Cardiac muscle cell (in vitro differentiated cells and primary cell): ENCODE measurements around the gene MYBPC2. TPM values are rescaled to one million over a fixed set of nuclear protein-coding genes. Genes with fewer than 3 reads are reported as not detected.

Source experiments
- DNase-seq, 2 donors: peaks; one replicate each; pipeline versions ENCODE4 v3.0.0 to v3.0.0-alpha.2; 2010 to 2017; ENCODE audit warnings: low read depth in 1 of 2, low spot score in 1 of 2
- H3K27ac ChIP-seq: fragments of 200-600 bp; sonication (generic); 2 replicates; pipeline ENCODE4 v1.5.1; 2016
- H3K27me3 ChIP-seq: fragments of 200-600 bp; sonication (generic); 2 replicates; pipeline ENCODE4 v1.6.0; 2016; ENCODE audit warnings: control low read depth
- H3K36me3 ChIP-seq: fragments of 200-600 bp; sonication (generic); 2 replicates; pipeline ENCODE4 v1.5.1; 2016; ENCODE audit warnings: control low read depth
- H3K4me1 ChIP-seq: fragments of 200-600 bp; sonication (generic); 2 replicates; pipeline ENCODE4 v1.8.1; 2017; ENCODE audit warnings: low read depth, mild to moderate bottlenecking, mixed run types
- H3K4me3 ChIP-seq: fragments of 200-600 bp; sonication (generic); 2 replicates; pipeline ENCODE4 v1.5.1; 2016; ENCODE audit warnings: mild to moderate bottlenecking
- H3K9me3 ChIP-seq: fragments of 200-600 bp; sonication (generic); 2 replicates; pipeline ENCODE4 v1.5.1; 2017; ENCODE audit warnings: low read depth, mild to moderate bottlenecking, control low read depth
- polyA plus RNA-seq: library from polyadenylated mRNA; unstranded; fragments of >200 nt; fragmentation: Nextera tagmentation; extraction: Ambion mirVana; gene quantifications from 2 replicates; pipeline ENCODE4 v1.2.1, GENCODE V29; 2016
- total RNA-seq: library from RNA; depleted of rRNA; stranded (reverse); fragments of >200 nt; gene quantifications from 2 replicates; pipeline ENCODE4 v1.2.3, GENCODE V29; 2016
- TF ChIP-seq, protein P1 (sequence below): IDR thresholded peaks from 2 replicates; pipeline ENCODE4 v1.5.1; 2012; ENCODE audit warnings: low read depth, mild to moderate bottlenecking, low read length

The MYBPC2 gene
- total and polyA plus RNA-seq, 2 experiments from 2014 or later, result 0.18 to 0.31 TPM

DNA sequence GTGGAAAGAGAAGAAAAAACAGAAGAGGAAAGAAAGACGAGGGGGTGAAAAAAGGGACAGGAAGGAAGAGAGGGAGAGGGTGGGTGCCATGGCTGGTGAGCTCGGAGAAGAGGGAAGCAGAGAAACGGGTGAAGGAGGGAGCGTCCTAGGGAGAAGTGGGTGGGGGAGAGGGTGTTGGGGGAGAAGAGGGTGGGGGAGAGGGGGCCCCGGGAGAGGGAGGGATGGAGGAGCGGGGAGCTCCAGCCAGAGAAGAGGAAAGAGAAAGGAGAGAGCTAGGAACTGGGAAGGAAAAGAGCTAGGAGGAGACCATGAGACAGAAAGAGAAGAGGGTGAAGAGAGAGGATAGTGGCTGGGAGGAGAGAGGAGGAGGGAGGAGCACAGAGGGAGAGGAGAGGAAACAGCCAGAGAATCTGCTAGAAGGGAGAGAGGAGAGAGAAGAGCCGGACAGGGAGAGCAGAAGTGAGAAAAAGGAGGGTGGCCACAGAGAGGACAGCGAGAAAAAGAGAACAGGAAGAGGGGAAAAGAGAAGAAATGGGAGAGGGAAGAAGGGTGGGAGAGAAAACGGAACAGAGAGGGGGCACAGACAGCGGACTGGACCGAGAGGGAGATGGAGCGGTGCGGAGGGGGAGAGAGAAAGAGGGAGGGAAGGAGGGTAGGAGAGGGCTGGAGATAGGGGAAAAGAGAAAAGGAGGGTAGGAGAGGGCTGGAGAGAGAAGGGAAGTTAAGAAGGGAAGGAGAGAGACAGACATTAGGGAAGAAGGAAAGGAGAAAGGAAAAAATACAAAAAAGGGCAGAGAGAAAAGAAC is 55.9 kb downstream of the MYBPC2 start:
- no peak for DNase-seq
- peaks cover 18% of the 10 kb centered on the region for H3K36me3 ChIP-seq
- H3K4me1 ChIP-seq, result peaks cover 10% of the 10 kb centered on the region
- no peak overlapping the region for H3K4me3 ChIP-seq
- H3K27me3 ChIP-seq, result no peaks in the 10 kb centered on the region
- TF ChIP-seq, protein P1, sequence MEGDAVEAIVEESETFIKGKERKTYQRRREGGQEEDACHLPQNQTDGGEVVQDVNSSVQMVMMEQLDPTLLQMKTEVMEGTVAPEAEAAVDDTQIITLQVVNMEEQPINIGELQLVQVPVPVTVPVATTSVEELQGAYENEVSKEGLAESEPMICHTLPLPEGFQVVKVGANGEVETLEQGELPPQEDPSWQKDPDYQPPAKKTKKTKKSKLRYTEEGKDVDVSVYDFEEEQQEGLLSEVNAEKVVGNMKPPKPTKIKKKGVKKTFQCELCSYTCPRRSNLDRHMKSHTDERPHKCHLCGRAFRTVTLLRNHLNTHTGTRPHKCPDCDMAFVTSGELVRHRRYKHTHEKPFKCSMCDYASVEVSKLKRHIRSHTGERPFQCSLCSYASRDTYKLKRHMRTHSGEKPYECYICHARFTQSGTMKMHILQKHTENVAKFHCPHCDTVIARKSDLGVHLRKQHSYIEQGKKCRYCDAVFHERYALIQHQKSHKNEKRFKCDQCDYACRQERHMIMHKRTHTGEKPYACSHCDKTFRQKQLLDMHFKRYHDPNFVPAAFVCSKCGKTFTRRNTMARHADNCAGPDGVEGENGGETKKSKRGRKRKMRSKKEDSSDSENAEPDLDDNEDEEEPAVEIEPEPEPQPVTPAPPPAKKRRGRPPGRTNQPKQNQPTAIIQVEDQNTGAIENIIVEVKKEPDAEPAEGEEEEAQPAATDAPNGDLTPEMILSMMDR, result no peak
- no peaks in the 10 kb centered on the region for H3K9me3 ChIP-seq
- peak overlapping the region; percentile 81 for H3K27ac ChIP-seq

DNA sequence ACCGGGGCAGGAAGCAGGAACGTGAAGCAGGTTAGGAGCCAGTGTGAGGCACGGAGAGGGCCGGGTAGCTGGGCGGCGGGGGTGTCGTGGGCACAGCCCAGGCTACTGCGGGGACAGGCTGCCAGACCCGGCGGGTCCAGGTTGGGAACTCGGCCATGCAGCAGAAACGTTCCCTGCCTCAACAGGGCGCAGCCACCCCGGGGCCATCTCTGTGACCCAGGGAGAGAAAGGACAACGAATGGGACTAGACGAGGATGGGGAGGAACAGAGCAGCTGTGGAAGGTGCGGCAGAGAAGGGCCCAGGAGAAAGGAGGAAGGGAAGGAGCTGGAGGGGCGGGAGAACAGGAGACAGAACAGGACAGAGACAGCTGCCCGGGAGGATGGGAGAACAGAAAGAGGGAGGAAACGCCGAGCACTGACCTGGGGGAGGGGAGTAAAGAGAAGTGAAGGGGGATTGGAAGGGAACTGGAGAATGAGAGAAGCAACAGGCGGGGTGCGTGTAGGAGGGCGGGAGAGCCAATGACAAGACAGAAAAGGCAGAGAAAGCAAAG is 56.8 kb downstream of the MYBPC2 start:
- TF ChIP-seq, protein P1, result no peak
- no peak overlapping the region for H3K4me3 ChIP-seq
- H3K27me3 ChIP-seq, result no peaks in the 10 kb centered on the region
- no peaks in the 10 kb centered on the region for H3K9me3 ChIP-seq
- peak overlapping the region; percentile 81 for H3K27ac ChIP-seq
- no peak for DNase-seq
- H3K36me3 ChIP-seq, result peaks cover 18% of the 10 kb centered on the region
- H3K4me1 ChIP-seq, result peaks cover 10% of the 10 kb centered on the region

DNA sequence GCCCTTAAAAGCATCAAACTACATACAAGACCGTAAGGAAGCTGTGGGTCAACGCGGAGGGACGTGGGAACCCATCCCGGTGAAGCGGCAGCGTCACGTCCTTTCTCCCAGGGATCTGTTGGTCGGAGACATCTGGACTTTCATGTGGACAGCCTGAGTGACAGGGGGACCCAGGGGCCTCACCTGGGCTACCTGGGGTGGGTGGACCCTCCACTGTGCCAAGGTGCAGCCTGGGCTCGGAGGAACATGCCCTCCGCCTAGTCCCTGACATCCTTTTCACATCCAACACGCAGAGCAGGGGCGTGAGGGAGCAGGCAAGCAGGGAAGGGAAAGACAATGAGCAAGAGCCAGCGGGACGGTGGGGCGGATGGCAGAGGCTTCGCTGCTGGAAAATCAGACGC is 57.7 kb downstream of the MYBPC2 start:
- Histone ChIP-seq H3K4me1 (peaks cover 10% of the 10 kb centered on the region), H3K9me3 (no peaks in the 10 kb centered on the region), H3K27ac (peak overlapping the region; percentile 81), H3K27me3 (no peaks in the 10 kb centered on the region), H3K4me3 (no peak overlapping the region), H3K36me3 (peaks cover 22% of the 10 kb centered on the region)
- TF ChIP-seq, protein P1, result no peak
- DNase-seq, result no peak

DNA sequence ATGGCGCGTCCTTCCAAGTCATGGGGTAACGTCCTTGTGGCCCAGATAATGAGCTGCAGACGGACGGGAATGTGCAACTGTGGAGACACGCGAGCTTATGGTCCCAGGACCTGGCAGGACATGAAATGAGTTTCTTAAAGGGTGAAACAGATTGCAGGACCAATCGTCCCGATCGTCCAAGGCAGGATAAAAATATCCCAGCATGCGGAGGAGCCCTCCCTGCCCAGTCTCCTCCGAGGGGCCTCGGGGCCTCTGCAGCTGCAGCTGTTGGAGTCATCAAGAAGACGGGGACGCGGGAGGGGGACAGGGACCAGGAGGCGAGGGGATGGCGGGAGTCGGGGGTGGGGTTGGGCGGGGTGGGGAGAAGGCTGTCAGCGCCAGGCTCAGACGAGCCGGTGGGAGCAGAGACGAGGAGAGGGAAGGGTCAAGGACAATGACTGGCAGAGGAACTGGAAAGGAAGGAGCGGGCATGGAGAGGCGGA is 58.3 kb downstream of the MYBPC2 start:
- Histone ChIP-seq H3K27me3 (no peaks in the 10 kb centered on the region), H3K9me3 (no peaks in the 10 kb centered on the region), H3K27ac (peak overlapping the region; percentile 81), H3K36me3 (peaks cover 22% of the 10 kb centered on the region), H3K4me1 (peaks cover 10% of the 10 kb centered on the region), H3K4me3 (peak overlapping the region; percentile 18)
- TF ChIP-seq, protein P1, result no peak
- DNase-seq, result no peak

DNA sequence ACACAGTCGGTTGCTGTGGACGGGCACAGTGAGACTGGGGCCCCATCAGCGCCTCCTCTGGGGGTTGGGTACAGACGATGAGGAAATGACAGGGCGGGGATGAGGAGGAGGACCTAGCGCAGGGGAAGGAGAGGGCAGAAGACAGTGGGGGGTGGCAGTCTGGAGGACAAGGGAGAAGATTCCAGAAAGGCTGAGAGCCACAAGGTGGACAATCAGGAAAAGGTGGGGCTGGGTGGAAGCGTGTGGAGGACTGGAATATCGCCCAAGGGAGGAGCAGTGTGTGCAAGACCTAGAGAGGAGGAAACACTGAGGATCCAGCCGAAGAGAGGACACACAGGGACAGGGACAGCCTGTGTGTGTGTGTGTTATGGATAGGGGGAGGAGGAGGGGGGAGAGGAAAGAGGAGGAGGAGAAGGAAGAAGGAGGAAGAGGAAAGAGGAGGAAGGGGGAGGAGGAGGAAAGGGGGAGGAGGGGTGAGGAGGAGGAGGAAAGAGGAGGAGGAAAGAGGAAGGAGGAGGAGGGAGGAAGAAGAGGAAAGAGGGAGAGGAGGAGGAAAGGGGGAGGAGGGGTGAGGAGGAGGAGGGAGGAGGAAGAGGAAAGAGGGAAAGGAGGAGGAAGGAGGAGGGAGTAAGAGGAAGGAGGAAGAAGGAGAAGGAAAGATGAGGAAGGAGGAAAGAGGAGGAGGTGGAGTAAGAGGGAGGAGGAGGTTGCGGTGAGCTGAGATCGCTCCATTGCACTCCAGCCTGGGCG is 59.8 kb downstream of the MYBPC2 start:
- Histone ChIP-seq H3K9me3 (no peaks in the 10 kb centered on the region), H3K4me1 (peaks cover 10% of the 10 kb centered on the region), H3K27me3 (no peaks in the 10 kb centered on the region), H3K27ac (peak overlapping the region; percentile 81), H3K4me3 (peak overlapping the region; percentile 18), H3K36me3 (peaks cover 27% of the 10 kb centered on the region)
- peak in 1 of 2 donors; percentile 38 for DNase-seq
- TF ChIP-seq, protein P1, result no peak
